ENCODE measurements around the gene SCPEP1.
A peak's percentile ranks its signal among the peaks of the same experiment; 100 is the strongest.

The SCPEP1 gene

GRCh38 chr17:57004944-57005579 lies 27.1 kb downstream of the SCPEP1 start:
- peak in 1 of 2 experiments; percentile 4 for DNase-seq

GRCh38 chr17:57006040-57006439 lies 28.1 kb downstream of the SCPEP1 start:
- no peak for DNase-seq

- DNase-seq: no peak
These were observed 31.0 kb downstream of the SCPEP1 start for GRCh38 chr17:57008958-57009357.

- DNase-seq: peak; percentile 47 to 68
These were observed 32.0 kb downstream of the SCPEP1 start for GRCh38 chr17:57009737-57010445.

GRCh38 chr17:57010487-57010886 lies 32.6 kb downstream of the SCPEP1 start:
- no peak for DNase-seq

GRCh38 chr17:57011491-57012015 lies 33.6 kb downstream of the SCPEP1 start:
- no peak for DNase-seq

GRCh38 chr17:57016071-57016763 lies 38.3 kb downstream of the SCPEP1 start:
- no peak for DNase-seq

GRCh38 chr17:57016764-57017116 lies 38.8 kb downstream of the SCPEP1 start:
- no peak for DNase-seq

- DNase-seq: no peak
These were observed 39.7 kb downstream of the SCPEP1 start for GRCh38 chr17:57017625-57018024.

- DNase-seq: no peak
These were observed 42.3 kb downstream of the SCPEP1 start for GRCh38 chr17:57020208-57020607.

- peak in 1 of 2 experiments; percentile 10 for DNase-seq
These were observed 43.5 kb downstream of the SCPEP1 start for GRCh38 chr17:57021226-57021940.

GRCh38 chr17:57025876-57026275 lies 47.9 kb downstream of the SCPEP1 start:
- no peak for DNase-seq

- DNase-seq: no peak
These were observed 49.9 kb downstream of the SCPEP1 start for GRCh38 chr17:57027852-57028251.

- DNase-seq: no peak
These were observed 54.4 kb downstream of the SCPEP1 start for GRCh38 chr17:57032343-57032742.

GRCh38 chr17:57033296-57033695 lies 55.4 kb downstream of the SCPEP1 start:
- DNase-seq: peak; percentile 32 to 46

GRCh38 chr17:57034807-57035754 lies 57.1 kb downstream of the SCPEP1 start:
- no peak for DNase-seq

GRCh38 chr17:57035971-57036481 lies 58.1 kb downstream of the SCPEP1 start:
- peak; percentile 73 to 92 for DNase-seq

GRCh38 chr17:57037411-57037810 lies 59.5 kb downstream of the SCPEP1 start:
- no peak for DNase-seq

GRCh38 chr17:57038486-57038885 lies 60.6 kb downstream of the SCPEP1 start:
- DNase-seq: no peak

GRCh38 chr17:57040571-57040970 lies 62.6 kb downstream of the SCPEP1 start:
- no peak for DNase-seq

GRCh38 chr17:57043276-57043675 lies 65.3 kb downstream of the SCPEP1 start:
- DNase-seq: no peak
